Activated CD4-positive, alpha-beta memory T cell treated with anti-CD3 and anti-CD28 coated beads, Interleukin-2, amount 10 ng/mL, durations not matched to agents 7 days and 5 days (primary cell): ENCODE results near the gene ST6GALNAC3. TPM values are rescaled to one million over a fixed set of nuclear protein-coding genes. Genes with fewer than 3 reads are reported as not detected.
"Not testable (repeated sequence)": the region's sequence is repeated elsewhere in the genome, so short reads cannot be mapped to it uniquely, and the experiment has no call there.

Source experiments
- CTCF ChIA-PET: fragments of 350-600 bp; sonication (Branson Sonifier 250); formaldehyde crosslinking; loops from one replicate; lab custom pipeline; 2021; ENCODE audit warnings: antibody characterized with exemption, inconsistent platforms; lab: Charles Lee
- POLR2A ChIA-PET: fragments of 350-600 bp; sonication (Branson Sonifier 250); formaldehyde crosslinking; loops from one replicate; lab custom pipeline; 2021; ENCODE audit warnings: antibody characterized with exemption; lab: Charles Lee
- DNase-seq: peaks from one replicate; pipeline ENCODE4 v3.0.0-alpha.2; 2020
- H3K27ac Mint-ChIP-seq: one replicate; pipeline ENCODE4 v1.8.0; 2021; ENCODE audit warnings: mild to moderate bottlenecking, mixed read lengths
- H3K27me3 Mint-ChIP-seq: one replicate; pipeline ENCODE4 v1.8.0; 2021; ENCODE audit warnings: mixed read lengths
- H3K36me3 Mint-ChIP-seq: one replicate; pipeline ENCODE4 v1.8.0; 2021; ENCODE audit warnings: low read depth, mixed read lengths
- H3K4me1 Mint-ChIP-seq: one replicate; pipeline ENCODE4 v1.8.0; 2021; ENCODE audit warnings: mixed read lengths
- H3K4me3 Mint-ChIP-seq: one replicate; pipeline ENCODE4 v1.8.0; 2021; ENCODE audit warnings: mild to moderate bottlenecking, mixed read lengths
- H3K9me3 Mint-ChIP-seq: one replicate; pipeline ENCODE4 v1.8.0; 2021; ENCODE audit warnings: mixed read lengths
- total RNA-seq, 2 experiments: library from RNA; stranded (reverse); gene quantifications; one replicate each; pipeline ENCODE4 v1.2.3, GENCODE V29; 2021

ST6GALNAC3 gene
- total RNA-seq, 2 experiments from 2014 or later, result not detected

DNA sequence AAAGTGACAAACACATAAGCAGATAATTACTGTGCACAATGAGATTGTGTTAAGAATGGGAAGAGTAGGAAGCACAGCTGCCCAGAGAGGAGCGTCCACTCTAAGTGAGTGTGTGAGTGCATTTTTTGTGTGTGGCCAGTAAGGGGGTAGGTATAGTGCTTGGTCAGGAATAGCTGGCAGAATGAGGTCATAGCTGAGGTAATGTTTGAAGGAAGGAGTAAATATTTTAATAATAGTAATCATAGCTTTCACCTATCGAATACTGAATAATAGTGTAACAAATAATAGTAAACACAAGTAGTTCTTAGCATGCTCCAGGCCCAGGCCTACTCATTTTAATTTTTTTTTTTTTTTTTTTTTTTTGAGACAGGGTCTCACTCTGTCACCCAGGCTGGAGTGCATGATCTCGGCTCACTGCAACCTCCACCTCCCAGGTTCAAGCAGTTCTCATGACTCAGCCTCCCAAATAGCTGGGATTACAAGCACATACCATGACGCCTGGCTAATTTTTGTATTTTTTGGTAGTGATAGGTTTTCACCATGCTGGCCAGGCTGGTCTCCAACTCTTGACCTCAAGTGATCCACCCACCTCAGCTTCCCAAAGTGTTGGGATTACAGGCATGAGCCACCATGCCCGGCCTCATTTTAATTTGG lies 49.0 kb downstream of the ST6GALNAC3 start:
- POLR2A ChIA-PET, H3K36me3 Mint-ChIP-seq, H3K9me3 Mint-ChIP-seq, H3K27ac Mint-ChIP-seq, H3K4me3 Mint-ChIP-seq, DNase-seq, CTCF ChIA-PET, H3K4me1 Mint-ChIP-seq, H3K27me3 Mint-ChIP-seq: not testable (repeated sequence)

DNA sequence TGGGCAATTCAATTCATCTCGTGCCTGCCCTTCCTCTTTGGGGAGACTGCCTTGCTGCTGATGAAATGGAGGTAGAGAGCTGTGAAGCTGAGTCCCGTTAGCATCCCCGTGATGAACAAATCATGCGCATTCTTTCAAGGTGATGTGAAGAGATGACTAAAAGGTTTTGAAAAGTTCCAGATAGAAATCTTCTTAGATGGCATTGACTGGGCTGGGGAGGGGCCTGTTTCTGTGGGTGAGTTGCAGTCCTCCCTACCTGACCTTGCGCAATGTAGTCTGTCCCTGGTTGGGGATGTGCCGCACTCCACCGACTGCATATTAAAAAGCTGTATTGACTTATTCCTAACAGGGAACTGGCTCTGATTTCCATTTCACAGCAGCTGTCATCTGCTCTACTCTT lies 49.6 kb downstream of the ST6GALNAC3 start:
- ChIA-PET CTCF (no interaction called here), POLR2A (no interaction called here)
- Mint-ChIP-seq H3K9me3 (no peaks in the 10 kb centered on the region), H3K4me1 (no peaks in the 10 kb centered on the region), H3K4me3 (no peak overlapping the region), H3K27ac (no peak overlapping the region), H3K36me3 (no peaks in the 10 kb centered on the region), H3K27me3 (no peaks in the 10 kb centered on the region)
- DNase-seq, result no peak

DNA sequence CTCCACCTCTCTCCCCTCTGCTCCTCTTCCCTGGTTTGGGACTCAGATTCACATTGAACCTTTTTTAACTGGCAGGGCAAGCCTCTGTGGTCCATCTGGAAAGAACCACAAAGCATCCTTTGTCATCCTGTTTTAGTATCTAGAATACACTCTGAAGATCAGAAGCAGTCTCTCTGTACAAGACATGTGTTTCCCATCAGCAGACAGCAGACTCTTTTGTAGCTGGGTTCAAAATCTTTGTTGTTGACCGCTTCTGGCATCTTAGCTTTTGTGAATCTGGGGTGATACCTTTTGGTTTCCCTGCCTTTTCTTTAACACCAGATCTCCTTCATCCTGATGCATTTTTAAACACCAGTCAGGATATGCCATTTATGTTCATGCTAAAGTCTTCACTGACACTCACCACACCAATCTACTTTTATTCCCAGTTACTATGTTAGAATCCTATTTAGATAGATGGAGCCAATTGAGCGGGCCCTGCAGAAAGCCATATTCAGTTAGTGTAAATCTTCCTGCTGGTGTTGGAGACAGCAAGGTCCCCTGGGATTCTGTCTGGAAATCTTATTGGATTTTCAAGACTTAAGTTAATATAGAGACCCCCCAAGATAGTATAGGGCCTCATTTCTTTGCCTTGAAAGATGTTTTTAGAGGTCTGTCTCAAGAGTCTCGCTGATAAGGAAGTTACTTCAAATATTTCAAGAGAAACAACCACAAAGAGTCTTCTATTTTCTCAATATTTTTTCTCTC lies 51.1 kb downstream of the ST6GALNAC3 start:
- Mint-ChIP-seq H3K9me3 (no peaks in the 10 kb centered on the region), H3K36me3 (no peaks in the 10 kb centered on the region), H3K4me1 (no peaks in the 10 kb centered on the region), H3K27me3 (no peaks in the 10 kb centered on the region), H3K4me3 (no peak overlapping the region), H3K27ac (no peak overlapping the region)
- ChIA-PET CTCF (no interaction called here), POLR2A (no interaction called here)
- DNase-seq, result no peak

DNA sequence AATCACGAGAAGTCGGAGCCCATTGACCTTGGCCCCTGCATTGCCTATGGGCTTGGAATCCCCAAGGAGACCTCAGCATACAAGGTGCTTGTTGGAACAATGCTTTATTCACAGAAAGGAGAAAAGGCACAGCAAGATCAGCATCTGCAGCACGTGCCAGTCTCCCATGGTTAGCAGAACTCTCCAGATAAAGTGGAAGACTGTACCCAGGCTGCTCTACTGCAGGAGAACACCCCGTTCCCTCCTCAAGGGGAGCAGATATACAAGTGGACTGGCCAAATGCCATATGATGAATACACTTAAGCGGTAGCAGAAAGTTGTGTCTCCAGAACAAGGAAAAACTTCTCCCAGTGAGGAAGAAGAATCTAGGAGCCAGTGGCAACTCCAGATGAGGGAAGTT lies 53.5 kb downstream of the ST6GALNAC3 start:
- Mint-ChIP-seq H3K9me3 (no peaks in the 10 kb centered on the region), H3K4me3 (no peak overlapping the region), H3K4me1 (no peaks in the 10 kb centered on the region), H3K27me3 (no peaks in the 10 kb centered on the region), H3K27ac (no peak overlapping the region), H3K36me3 (no peaks in the 10 kb centered on the region)
- no peak for DNase-seq
- POLR2A ChIA-PET, result no interaction called here
- CTCF ChIA-PET, result no interaction called here

DNA sequence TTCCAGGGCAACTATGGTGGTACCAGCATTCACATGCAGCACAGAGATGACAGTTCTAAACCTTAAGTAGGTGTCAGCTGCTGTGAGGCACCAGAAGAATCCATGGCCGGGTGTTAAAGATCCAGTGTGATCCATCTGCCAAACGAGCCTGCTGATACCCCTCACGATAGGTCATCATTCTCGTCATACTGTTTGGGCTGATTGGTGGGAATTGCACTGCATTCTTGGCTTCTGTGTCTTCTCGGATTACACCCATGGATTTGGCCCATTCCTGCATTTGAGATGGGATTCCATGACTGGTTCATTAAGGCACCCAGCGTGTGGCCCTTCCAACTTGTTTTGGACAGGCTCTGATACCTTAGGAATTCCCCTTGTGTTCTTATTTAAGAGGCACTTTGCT lies 55.2 kb downstream of the ST6GALNAC3 start:
- no peaks in the 10 kb centered on the region for H3K27me3 Mint-ChIP-seq
- no peaks in the 10 kb centered on the region for H3K4me1 Mint-ChIP-seq
- H3K36me3 Mint-ChIP-seq, result no peaks in the 10 kb centered on the region
- ChIA-PET CTCF (no interaction called here), POLR2A (no interaction called here)
- DNase-seq, result no peak
- no peaks in the 10 kb centered on the region for H3K9me3 Mint-ChIP-seq
- H3K4me3 Mint-ChIP-seq, result no peak overlapping the region
- no peak overlapping the region for H3K27ac Mint-ChIP-seq

DNA sequence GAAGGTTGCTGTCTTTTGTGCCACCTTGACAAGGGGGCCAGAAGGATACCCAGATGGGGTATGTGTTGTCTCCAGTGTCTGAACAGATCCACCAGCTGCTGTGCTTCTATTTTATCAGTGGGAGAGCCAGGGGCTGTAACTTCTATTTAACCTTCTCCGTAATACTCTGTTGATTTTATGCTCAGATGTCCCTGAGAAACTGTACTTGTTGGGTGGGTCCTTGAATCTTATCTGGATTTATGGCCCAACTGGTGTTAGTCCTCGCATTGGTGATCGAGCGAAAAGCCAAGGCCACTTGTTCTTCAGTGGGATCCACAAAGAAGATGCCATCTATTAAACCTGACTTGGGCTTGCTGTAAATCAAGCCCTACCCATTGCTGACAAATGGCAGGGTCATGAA lies 56.4 kb downstream of the ST6GALNAC3 start:
- Mint-ChIP-seq H3K9me3 (no peaks in the 10 kb centered on the region), H3K4me1 (no peaks in the 10 kb centered on the region), H3K27ac (no peak overlapping the region), H3K36me3 (no peaks in the 10 kb centered on the region), H3K4me3 (no peak overlapping the region), H3K27me3 (no peaks in the 10 kb centered on the region)
- no peak for DNase-seq
- ChIA-PET CTCF (no interaction called here), POLR2A (no interaction called here)

DNA sequence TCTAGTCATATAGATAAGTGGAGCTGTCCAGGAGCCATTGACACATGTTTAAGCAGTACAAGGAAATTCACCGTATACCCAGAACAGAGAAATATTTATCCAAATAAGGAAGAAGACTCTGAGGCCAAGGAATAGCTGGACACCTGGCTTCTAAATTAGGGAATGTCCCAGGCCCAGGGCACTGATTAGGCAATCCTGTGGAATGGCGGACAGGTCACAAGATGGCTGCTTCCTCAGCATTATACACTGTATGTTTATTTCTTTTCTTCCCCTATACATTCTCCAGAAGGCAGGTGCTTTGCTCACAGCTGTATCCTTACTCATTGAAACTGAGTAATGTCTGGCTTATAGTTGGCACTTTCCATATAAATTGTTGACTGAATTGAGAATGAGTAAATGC lies 59.4 kb downstream of the ST6GALNAC3 start:
- no peaks in the 10 kb centered on the region for H3K36me3 Mint-ChIP-seq

DNA sequence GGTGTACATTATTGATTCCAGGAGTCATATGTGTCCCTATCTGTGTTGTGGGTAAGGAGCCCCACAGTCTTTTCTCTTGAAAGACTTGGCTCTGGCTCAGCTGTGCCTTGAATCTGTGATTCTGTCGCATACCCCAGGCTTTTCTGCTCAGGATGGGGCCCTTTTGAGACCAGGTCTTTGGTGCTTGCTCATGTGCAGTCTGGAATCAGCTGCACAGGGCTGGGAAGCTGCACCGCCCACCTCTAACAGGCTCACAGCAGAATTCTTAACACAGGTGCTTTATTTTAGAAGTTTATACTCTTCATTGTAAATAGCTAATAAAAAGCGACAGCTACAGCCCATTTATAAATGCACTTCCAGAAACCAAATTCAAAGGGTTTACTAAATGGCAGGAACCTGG lies 61.3 kb downstream of the ST6GALNAC3 start:
- CTCF ChIA-PET, result interaction anchor here (0.8 kb wide), 1 partner anchor 18 kb away, joined by 3 read pairs; no protein-coding TSS in a partner anchor
- H3K27ac Mint-ChIP-seq, result no peak overlapping the region

More for the DNA sequence above, 59.4 kb downstream of the ST6GALNAC3 start:
- Mint-ChIP-seq H3K27me3 (no peaks in the 10 kb centered on the region), H3K9me3 (no peaks in the 10 kb centered on the region), H3K4me3 (no peak overlapping the region), H3K4me1 (no peaks in the 10 kb centered on the region), H3K27ac (no peak overlapping the region)
- ChIA-PET POLR2A (no interaction called here), CTCF (no interaction called here)
- DNase-seq, result no peak

DNA sequence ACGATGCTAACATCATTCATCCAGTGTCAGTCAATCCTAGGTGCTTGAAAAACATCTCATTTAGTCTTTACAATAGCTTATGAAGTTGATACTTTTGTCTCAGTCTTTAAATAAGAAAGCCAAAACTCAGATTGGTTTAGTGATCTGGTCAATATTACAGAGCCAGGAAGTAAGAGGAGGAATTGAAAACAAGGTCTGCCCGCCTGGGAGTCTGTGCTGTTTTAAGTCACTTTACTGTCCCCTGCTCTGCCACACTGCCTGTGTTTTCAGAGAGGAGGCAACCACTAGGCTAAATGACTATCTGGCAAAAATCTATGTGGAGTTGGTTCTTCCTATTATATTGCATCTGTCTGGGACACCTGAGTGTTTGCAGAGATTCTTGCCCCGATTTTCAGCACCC lies 62.3 kb downstream of the ST6GALNAC3 start:
- CTCF ChIA-PET, result no interaction called here
- POLR2A ChIA-PET, result no interaction called here
- DNase-seq, result no peak
- no peaks in the 10 kb centered on the region for H3K4me1 Mint-ChIP-seq
- H3K36me3 Mint-ChIP-seq, result no peaks in the 10 kb centered on the region
- H3K9me3 Mint-ChIP-seq, result no peaks in the 10 kb centered on the region
- H3K27ac Mint-ChIP-seq, result no peak overlapping the region
- H3K27me3 Mint-ChIP-seq, result no peaks in the 10 kb centered on the region
- H3K4me3 Mint-ChIP-seq, result no peak overlapping the region

More for the DNA sequence above, 61.3 kb downstream of the ST6GALNAC3 start:
- Mint-ChIP-seq H3K4me3 (no peak overlapping the region), H3K4me1 (no peaks in the 10 kb centered on the region), H3K27me3 (no peaks in the 10 kb centered on the region), H3K9me3 (no peaks in the 10 kb centered on the region), H3K36me3 (no peaks in the 10 kb centered on the region)
- POLR2A ChIA-PET, result no interaction called here
- no peak for DNase-seq

DNA sequence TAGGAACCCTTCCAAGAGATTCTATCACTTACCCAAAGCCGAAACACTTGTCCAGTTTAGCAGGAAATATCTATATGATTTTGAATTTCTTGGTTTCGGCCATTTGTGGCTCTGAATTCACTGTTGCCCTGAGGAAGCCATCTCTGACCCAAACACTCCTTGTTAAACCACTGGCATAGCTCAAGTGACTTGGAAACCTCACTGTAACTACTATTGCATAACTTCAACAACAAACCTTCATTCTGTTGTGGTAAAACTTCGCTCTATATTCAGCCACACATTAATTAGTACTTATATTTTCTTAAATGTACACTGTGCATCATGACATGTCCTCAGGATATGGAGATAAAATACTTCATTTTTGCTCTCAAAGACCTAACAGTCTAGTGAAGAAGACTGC lies 63.2 kb downstream of the ST6GALNAC3 start:
- no peaks in the 10 kb centered on the region for H3K27me3 Mint-ChIP-seq
- no peak overlapping the region for H3K27ac Mint-ChIP-seq
- no peaks in the 10 kb centered on the region for H3K4me1 Mint-ChIP-seq
- POLR2A ChIA-PET, result no interaction called here
- no peaks in the 10 kb centered on the region for H3K9me3 Mint-ChIP-seq
- no peak overlapping the region for H3K4me3 Mint-ChIP-seq
- H3K36me3 Mint-ChIP-seq, result no peaks in the 10 kb centered on the region
- DNase-seq, result no peak
- CTCF ChIA-PET, result no interaction called here

DNA sequence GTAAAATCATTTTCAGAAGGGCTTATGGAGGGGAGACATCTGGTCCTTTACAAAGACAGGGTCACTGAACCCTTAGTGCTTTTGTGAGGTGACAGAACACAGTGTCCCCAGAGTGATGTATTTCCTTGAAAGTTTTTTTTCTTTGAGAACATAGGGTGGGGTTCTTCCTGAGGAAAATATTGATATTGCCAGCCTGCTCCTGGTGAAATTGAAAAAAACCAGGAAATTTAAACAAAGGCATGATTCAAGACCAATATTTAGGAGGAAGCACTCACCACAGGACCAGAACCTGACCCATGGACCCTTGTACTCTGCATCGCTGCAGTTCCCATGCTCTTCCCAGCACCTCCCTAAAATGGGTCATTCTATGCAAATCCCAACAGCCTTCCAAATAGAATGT lies 63.7 kb downstream of the ST6GALNAC3 start:
- H3K27ac Mint-ChIP-seq, result no peak overlapping the region
- H3K27me3 Mint-ChIP-seq, result no peaks in the 10 kb centered on the region
- no peaks in the 10 kb centered on the region for H3K9me3 Mint-ChIP-seq
- no peaks in the 10 kb centered on the region for H3K4me1 Mint-ChIP-seq
- ChIA-PET POLR2A (no interaction called here), CTCF (no interaction called here)
- H3K36me3 Mint-ChIP-seq, result no peaks in the 10 kb centered on the region
- H3K4me3 Mint-ChIP-seq, result no peak overlapping the region
- no peak for DNase-seq

DNA sequence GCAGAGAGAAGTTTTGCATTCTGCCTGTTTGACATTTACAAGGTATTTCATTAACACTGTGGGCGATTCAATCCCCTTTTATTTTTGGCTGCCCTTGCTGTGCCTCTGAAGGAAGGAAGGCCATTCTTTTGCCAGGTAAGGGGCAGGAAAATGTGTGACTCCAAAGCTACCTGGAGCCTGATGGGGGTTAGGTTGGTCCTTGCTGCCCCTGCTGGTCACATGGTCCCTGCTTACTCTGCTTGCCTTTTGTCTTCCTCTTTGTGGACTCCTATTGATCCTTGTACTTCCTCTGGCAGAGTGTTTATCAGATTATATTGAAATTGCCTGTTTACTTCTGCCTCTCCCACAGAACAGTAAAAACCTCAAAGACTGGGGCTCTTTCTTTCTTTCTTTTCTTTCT lies 65.7 kb downstream of the ST6GALNAC3 start:
- Mint-ChIP-seq H3K4me3 (no peak overlapping the region), H3K4me1 (no peaks in the 10 kb centered on the region), H3K27me3 (no peaks in the 10 kb centered on the region), H3K9me3 (no peaks in the 10 kb centered on the region), H3K27ac (no peak overlapping the region), H3K36me3 (no peaks in the 10 kb centered on the region)
- CTCF ChIA-PET, result interaction anchor here (1.5 kb wide), 1 partner anchor 14 kb away, joined by 4 read pairs; no protein-coding TSS in a partner anchor
- POLR2A ChIA-PET, result no interaction called here
- no peak for DNase-seq

DNA sequence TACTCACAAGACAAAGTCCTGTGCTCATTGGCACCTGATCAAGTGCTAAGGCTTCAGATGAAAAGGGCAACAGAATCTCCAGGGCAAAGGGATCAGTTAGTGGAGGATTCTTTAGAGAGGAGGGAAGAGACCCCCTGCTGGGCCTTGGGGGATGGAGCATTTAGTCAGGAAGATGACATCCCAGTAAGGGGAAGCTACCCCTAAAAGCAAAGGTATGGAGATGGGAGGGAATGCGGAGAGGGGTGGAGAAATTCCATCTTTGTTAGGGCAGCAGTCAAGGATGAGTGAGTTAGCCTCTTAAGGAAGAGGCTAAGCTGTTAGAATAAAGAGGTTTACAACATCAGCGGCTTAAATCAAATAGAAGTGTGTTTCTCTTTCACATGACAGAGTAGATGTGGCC lies 67.4 kb downstream of the ST6GALNAC3 start:
- Mint-ChIP-seq H3K36me3 (no peaks in the 10 kb centered on the region), H3K27me3 (peaks cover 6% of the 10 kb centered on the region), H3K27ac (no peak overlapping the region), H3K4me1 (no peaks in the 10 kb centered on the region), H3K9me3 (no peaks in the 10 kb centered on the region), H3K4me3 (no peak overlapping the region)
- ChIA-PET POLR2A (no interaction called here), CTCF (no interaction called here)
- DNase-seq, result no peak
